GM12874 (cell line): ENCODE measurements around the gene ATXN1.

Experiments
- TF ChIP-seq, protein P1 (sequence below): IDR thresholded peaks from 2 replicates; pipeline ENCODE4 v1.5.1; 2011; ENCODE audit warnings: low read depth, mild to moderate bottlenecking, control low read depth, low read length, moderate library complexity; ENCODE audit not compliant: insufficient read depth

ATXN1 gene

DNA sequence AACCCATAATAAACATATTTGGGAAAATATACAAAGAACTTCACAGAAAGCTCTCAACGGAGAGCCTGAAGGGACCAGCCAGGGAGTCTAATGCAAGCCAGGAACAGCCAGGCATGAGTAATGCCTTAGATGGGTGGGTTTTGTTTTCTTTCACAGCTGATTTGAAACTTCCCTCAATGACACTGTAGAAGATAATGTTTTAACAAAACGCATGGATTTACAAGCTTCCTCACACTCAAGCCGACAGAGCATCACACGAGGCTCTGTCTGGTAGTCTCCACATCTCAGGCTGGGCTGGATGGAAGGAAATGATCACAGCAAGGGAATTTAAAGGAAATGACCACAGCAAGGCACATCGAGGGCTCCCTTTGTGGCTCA is 409.0 kb downstream of the ATXN1 start:
- TF ChIP-seq, protein P1, sequence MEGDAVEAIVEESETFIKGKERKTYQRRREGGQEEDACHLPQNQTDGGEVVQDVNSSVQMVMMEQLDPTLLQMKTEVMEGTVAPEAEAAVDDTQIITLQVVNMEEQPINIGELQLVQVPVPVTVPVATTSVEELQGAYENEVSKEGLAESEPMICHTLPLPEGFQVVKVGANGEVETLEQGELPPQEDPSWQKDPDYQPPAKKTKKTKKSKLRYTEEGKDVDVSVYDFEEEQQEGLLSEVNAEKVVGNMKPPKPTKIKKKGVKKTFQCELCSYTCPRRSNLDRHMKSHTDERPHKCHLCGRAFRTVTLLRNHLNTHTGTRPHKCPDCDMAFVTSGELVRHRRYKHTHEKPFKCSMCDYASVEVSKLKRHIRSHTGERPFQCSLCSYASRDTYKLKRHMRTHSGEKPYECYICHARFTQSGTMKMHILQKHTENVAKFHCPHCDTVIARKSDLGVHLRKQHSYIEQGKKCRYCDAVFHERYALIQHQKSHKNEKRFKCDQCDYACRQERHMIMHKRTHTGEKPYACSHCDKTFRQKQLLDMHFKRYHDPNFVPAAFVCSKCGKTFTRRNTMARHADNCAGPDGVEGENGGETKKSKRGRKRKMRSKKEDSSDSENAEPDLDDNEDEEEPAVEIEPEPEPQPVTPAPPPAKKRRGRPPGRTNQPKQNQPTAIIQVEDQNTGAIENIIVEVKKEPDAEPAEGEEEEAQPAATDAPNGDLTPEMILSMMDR: no peak

DNA sequence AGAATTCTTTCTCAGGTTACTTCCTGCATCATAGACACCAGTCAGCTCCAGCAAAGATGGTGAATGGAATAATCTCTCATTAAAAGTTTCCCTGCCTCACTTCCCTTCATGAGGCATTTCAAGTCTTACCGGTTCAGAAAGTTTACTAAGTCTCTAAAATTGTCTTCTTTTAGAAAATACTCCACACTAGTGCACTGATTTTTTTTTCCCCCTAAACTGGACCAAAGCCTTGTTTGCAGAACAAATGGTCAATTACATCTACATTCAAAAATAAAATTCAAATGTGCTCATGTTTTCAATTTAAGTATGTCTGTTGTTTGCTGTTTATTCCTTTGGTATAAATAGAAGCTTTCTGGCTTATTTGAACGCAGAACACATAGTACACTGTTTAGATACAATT is 411.7 kb downstream of the ATXN1 start:
- TF ChIP-seq, protein P1: no peak

DNA sequence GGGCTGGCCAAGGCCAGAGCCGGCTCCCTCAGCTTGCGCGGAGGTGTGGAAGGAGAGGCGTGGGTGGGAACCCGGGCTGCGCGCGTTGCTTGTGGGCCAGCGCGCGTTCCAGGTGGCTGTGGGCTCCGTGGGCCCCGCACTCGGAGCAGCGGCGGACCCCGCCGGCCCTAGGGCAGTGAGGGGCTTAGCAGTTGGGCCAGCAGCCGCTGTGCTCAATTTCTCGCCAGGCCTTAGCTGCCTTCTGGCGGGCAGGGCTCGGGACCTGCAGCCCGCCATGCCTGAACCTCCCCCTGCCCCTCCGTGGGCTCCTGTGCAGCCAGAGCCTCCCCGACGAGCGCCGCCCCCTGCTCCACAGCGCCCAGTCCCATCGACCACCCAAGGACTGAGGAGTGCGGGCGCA is 414.4 kb downstream of the ATXN1 start:
- TF ChIP-seq, protein P1: no peak

DNA sequence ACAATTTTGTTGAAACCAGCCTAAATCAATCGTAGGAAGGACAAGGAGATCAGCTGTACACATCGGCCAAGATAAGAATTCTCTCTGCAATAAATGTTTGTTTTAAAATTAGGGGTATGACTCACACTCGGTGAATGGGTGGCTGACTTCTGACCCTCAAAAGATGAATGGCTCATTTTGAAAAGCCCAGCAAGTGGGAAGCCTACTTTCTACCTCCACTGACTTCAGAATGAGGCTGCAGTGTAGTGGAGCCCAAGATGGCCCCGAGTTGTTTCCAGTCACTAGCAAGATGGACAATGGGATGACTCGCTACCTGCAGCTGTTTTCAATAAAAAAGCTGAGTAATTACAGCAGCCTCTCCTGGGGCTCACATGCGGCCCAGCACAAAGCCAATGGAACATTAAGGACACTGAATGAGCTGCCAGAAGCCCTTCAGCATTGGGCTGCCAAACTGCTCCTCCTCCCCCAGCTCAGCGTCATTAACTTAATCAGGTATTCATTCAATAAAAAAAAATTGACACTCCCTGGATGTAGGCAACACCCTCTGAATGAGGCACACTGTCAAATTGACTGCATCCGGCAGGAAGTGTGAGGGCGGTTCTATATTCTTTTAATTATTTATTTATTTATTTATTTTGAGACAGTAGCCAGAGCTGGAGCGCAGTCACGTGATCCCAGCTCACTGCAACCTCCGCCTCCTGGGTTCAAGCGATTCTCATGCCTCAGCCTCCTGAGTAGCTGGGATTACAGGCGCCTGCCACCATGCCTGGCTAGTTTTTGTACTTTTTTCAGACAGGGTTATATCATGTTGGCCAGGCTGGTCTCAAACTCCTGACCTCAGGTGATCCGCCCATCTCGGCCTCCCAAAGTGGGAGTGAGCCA is 415.6 kb downstream of the ATXN1 start:
- TF ChIP-seq, protein P1: no peak

DNA sequence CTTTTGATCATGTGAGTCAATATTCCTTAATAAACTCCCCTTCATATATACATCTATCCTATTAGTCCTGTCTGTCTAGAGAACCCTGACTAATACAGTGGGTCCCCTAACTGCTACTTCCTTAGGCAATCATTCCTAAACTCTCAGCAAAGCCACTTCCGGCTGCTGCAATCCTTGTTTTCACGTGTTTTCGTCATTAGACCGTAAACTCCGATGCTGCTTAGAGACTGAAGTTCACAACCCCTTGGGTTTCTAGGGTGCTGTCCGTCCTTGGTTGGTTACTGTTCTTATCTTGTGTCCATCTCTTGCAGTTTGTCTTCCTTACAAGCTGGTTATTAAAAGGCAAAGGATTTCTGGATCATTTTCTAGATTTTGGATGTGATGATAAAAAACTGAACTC is 416.5 kb downstream of the ATXN1 start:
- TF ChIP-seq, protein P1: no peak

DNA sequence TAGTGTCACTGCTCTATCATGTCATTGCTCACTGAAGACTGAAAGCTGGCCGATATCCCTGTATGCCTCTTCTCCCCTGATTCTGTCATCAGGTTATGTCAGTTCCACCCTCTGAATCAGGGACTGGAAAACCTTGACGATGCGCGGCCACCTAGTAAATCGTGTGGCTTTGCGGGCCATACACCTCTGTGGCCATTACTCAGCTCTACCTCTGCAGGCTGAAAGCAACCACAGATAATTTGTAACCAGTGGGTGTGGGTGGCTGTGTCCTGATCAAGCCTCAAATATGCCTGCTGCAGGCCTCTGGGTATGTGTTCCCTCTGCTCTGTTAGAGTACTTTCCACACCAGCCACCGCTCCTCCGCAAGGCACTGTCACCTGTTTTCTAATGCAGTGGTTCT is 417.7 kb downstream of the ATXN1 start:
- TF ChIP-seq, protein P1: no peak

DNA sequence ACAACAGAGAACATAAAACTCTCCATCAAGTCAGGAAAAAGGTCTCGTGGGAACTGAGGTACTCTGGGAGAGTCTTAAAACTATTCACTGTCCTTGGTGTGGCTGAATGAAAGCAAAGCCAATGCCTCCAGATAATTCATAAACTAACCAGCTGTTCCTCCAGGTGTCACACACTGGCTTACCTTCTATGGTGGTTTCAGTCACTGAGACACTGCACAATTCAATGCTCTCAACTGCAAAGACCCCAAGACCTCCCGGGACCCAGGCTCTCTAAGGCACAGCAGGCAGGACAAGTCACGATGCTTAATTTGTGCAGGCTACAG is 422.0 kb downstream of the ATXN1 start:
- TF ChIP-seq, protein P1: no peak
